IPS-15b (cell line): ENCODE data around the gene OSBPL6.

ENCODE experiments used
- H3K27me3 ChIP-seq: one replicate; pipeline ENCODE4 v1.6.1; 2013; ENCODE audit warnings: low read length; ENCODE audit not compliant: control insufficient read depth, insufficient read depth
- H3K36me3 ChIP-seq: one replicate; pipeline ENCODE4 v1.6.1; 2013; ENCODE audit warnings: low read length; ENCODE audit not compliant: control insufficient read depth, insufficient read depth
- H3K4me1 ChIP-seq: one replicate; pipeline ENCODE4 v1.6.1; 2013; ENCODE audit warnings: mild to moderate bottlenecking, low read length; ENCODE audit not compliant: control insufficient read depth, insufficient read depth
- H3K4me3 ChIP-seq: one replicate; pipeline ENCODE4 v1.5.1; 2013; ENCODE audit warnings: low read depth, low read length
- H3K9ac ChIP-seq: one replicate; pipeline ENCODE4 v1.6.1; 2013; ENCODE audit warnings: low read depth, mild to moderate bottlenecking, low read length
- H3K9me3 ChIP-seq: one replicate; pipeline ENCODE4 v1.6.1; 2013; ENCODE audit warnings: mild to moderate bottlenecking, low read length; ENCODE audit not compliant: control insufficient read depth, insufficient read depth

The OSBPL6 gene

GRCh38 chr2:178221556-178221955 lies 27.2 kb downstream of the OSBPL6 start:
- Histone ChIP-seq H3K4me3 (no peak overlapping the region), H3K9me3 (no peaks in the 10 kb centered on the region), H3K27me3 (peaks cover 6% of the 10 kb centered on the region), H3K9ac (no peak overlapping the region), H3K4me1 (peaks cover 11% of the 10 kb centered on the region), H3K36me3 (no peaks in the 10 kb centered on the region)

DNA sequence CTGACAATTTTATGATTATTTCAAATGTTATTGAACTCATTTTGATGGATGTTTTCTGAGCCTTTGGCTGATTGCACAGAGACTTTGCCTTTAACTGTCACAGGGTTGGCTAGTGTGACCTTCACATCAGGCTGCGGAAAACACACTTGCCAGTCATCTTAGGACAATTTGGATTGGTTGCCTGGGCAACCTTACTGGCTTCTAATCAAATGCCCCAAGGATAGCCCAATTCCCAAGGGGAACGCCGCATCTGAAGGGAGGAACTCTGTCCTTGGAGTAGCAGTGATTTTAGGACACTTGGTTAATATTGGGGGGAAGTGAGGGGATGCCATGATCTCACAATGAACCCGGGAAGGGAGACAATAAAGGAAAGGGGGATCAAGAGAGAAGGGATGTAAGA lies 29.5 kb downstream of the OSBPL6 start:
- Histone ChIP-seq H3K9me3 (no peaks in the 10 kb centered on the region), H3K36me3 (no peaks in the 10 kb centered on the region), H3K4me1 (peaks cover 11% of the 10 kb centered on the region), H3K9ac (no peak overlapping the region), H3K27me3 (peaks cover 6% of the 10 kb centered on the region), H3K4me3 (no peak overlapping the region)

- Histone ChIP-seq H3K4me3 (no peak overlapping the region), H3K36me3 (no peaks in the 10 kb centered on the region), H3K9me3 (no peaks in the 10 kb centered on the region), H3K4me1 (peaks cover 8% of the 10 kb centered on the region), H3K9ac (no peak overlapping the region), H3K27me3 (peaks cover 6% of the 10 kb centered on the region)
These were observed 30.9 kb downstream of the OSBPL6 start for GRCh38 chr2:178225006-178225805.

GRCh38 chr2:178227187-178227586 lies 32.9 kb downstream of the OSBPL6 start:
- Histone ChIP-seq H3K27me3 (no peaks in the 10 kb centered on the region), H3K9ac (no peak overlapping the region), H3K36me3 (no peaks in the 10 kb centered on the region), H3K9me3 (no peaks in the 10 kb centered on the region), H3K4me3 (no peak overlapping the region), H3K4me1 (peaks cover 8% of the 10 kb centered on the region)

GRCh38 chr2:178229927-178230326 lies 35.6 kb downstream of the OSBPL6 start:
- Histone ChIP-seq H3K4me3 (no peak overlapping the region), H3K9ac (no peak overlapping the region), H3K9me3 (no peaks in the 10 kb centered on the region), H3K4me1 (peaks cover 6% of the 10 kb centered on the region), H3K36me3 (no peaks in the 10 kb centered on the region), H3K27me3 (no peaks in the 10 kb centered on the region)

DNA sequence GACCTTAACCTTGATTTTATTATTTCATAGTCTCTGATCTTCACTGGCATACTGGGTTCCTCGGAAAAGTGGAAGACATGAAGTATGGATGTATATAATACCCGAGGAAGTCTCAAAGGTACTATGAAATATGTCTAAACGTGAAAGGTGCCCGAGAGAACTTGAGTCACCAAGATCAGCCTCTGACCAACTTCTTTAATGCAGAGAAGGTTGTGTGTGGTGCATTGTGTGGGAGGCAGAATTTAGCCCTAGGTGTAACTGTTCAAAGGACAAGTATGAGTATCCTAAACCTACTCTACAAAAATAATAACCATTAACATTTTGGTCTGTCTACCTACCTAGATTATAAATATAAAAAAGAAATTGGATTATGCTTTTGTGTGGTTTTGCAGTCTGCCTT lies 36.1 kb downstream of the OSBPL6 start:
- Histone ChIP-seq H3K4me3 (no peak overlapping the region), H3K9ac (no peak overlapping the region), H3K9me3 (no peaks in the 10 kb centered on the region), H3K4me1 (peaks cover 2% of the 10 kb centered on the region), H3K27me3 (no peaks in the 10 kb centered on the region), H3K36me3 (no peaks in the 10 kb centered on the region)

DNA sequence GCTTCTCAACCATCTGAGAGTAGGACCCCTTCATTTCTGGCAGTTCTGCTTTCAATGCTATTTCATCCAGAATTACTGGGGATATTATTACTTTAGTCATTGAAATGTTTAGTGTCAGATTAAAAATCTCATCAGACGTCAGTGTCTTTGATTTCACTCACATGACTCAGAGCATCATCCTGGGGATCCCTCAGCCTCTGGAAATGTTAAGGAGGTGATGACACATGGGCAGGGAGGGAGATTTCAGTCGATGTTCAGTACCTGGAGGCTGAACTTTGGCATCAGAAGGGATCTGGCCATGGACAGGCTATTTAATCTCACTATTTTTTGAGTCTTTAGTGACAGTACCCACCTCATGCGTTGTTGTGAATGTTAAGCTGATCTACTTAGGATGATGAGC lies 39.1 kb downstream of the OSBPL6 start:
- H3K27me3 ChIP-seq, result no peaks in the 10 kb centered on the region
- no peaks in the 10 kb centered on the region for H3K36me3 ChIP-seq
- no peaks in the 10 kb centered on the region for H3K9me3 ChIP-seq
- no peak overlapping the region for H3K4me3 ChIP-seq
- no peak overlapping the region for H3K9ac ChIP-seq
- H3K4me1 ChIP-seq, result peaks cover 2% of the 10 kb centered on the region

DNA sequence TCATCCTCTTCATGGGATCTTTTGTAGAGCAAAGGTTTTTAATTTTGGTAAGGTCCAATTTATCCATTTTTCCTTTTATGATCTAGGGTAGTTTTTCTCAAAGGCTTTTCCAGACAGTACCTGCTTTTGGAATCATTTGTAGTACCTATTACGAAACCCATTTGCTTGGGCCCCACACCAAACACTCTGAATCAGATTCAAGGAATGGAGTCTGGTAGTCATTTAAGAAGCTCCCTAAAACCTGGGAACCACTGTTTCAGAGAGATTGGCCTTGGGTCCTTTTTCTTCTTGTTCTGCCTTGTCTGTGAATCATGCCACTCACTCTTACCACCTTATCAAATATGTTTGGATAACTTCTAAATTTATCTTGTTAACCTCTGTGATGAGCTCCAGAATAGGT lies 40.3 kb downstream of the OSBPL6 start:
- Histone ChIP-seq H3K9me3 (no peaks in the 10 kb centered on the region), H3K27me3 (no peaks in the 10 kb centered on the region), H3K36me3 (no peaks in the 10 kb centered on the region), H3K9ac (no peak overlapping the region), H3K4me1 (peaks cover 2% of the 10 kb centered on the region), H3K4me3 (no peak overlapping the region)

DNA sequence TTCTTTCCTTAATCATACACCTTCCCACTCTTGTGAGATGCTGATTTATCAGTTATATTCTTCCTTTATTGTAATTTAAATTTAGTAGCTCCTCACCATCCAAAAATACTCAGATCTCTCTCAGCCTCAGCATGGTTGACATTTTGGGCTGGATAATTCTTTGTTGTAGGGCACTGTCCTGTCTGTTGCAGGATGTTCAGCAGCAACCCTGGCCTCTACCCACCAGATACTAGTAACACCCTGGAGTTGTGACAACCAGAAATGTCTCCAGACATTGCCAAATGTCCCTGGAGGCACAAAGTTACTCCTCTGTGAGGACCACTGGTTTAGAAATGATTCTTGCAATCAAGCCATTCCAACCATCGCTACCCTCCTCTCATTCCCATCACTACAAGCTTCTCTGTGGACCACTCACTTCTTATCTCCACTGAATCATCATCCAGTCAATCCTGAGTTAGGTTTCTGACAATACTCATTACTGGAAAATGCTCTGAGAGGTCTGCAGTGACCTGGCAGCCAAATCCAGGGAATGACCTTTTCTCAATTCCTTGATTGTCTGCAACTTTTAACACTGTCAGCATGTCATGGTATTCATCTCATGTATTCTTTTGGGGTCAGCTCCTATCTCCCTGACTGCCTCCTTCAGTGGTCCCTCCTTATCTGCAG lies 43.3 kb downstream of the OSBPL6 start:
- Histone ChIP-seq H3K4me1 (peaks cover 4% of the 10 kb centered on the region), H3K9me3 (no peaks in the 10 kb centered on the region), H3K27me3 (no peaks in the 10 kb centered on the region), H3K4me3 (no peak overlapping the region), H3K36me3 (no peaks in the 10 kb centered on the region), H3K9ac (no peak overlapping the region)

- H3K9ac ChIP-seq, result no peak overlapping the region
- no peaks in the 10 kb centered on the region for H3K9me3 ChIP-seq
- H3K27me3 ChIP-seq, result no peaks in the 10 kb centered on the region
- H3K36me3 ChIP-seq, result no peaks in the 10 kb centered on the region
- H3K4me3 ChIP-seq, result no peak overlapping the region
- H3K4me1 ChIP-seq, result peaks cover 4% of the 10 kb centered on the region
These were observed 43.8 kb downstream of the OSBPL6 start for GRCh38 chr2:178238154-178238521.

GRCh38 chr2:178238750-178239149 lies 44.4 kb downstream of the OSBPL6 start:
- Histone ChIP-seq H3K36me3 (no peaks in the 10 kb centered on the region), H3K9ac (no peak overlapping the region), H3K9me3 (no peaks in the 10 kb centered on the region), H3K4me3 (no peak overlapping the region), H3K4me1 (peaks cover 4% of the 10 kb centered on the region), H3K27me3 (no peaks in the 10 kb centered on the region)

DNA sequence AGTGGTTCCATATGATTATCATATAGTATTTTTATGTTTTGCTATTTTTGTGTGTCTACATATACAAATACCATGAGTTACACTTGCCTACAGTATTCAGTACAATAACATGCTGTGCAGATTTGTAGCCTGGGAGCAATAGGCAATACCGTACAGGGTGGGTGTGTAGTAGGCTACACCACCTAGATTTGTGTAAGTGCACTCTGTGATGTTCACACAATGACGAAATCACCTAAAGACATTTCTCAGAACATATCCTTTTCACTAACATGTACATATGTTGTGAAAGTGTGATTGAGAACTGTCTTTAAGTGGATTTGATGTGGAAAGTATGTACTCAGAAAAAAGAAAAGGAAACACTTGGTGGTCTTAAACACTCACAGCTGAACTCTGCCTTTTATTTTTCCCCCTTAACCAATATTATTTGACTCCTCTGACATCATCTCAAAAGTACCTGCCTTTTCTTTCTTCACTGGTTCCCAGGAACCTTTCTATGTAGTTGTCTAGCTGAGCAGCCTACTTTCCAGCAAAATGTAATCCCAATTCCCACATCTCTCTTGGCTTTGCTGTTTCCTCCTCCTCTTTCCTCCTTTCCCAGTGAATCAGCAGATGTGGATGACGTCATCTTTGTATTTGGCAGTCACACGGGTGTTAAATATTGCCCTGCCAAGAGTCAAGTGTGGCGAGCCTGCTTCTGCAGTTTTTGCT lies 47.7 kb downstream of the OSBPL6 start:
- H3K36me3 ChIP-seq, result no peaks in the 10 kb centered on the region
- H3K9me3 ChIP-seq, result no peaks in the 10 kb centered on the region
- H3K27me3 ChIP-seq, result no peaks in the 10 kb centered on the region
- H3K4me3 ChIP-seq, result no peak overlapping the region
- H3K9ac ChIP-seq, result no peak overlapping the region
- peaks cover 4% of the 10 kb centered on the region for H3K4me1 ChIP-seq
